ENCODE results near the gene RAB7B.

RAB7B gene

GRCh38 chr1:205976708-205977401 lies 26.3 kb downstream of the RAB7B start:
- no peak overlapping the region for H3K4me3 ChIP-seq (ENCODE audit: low read length)
- peak; percentile 14 for TF ChIP-seq CTCF (IDR thresholded peaks at IDR 0.05; ENCODE audit: insufficient read depth, low read depth, low read length, missing control alignments)
- DNase-seq (ENCODE audit: low read depth) = peak; percentile 83

- no peak for DNase-seq (ENCODE audit: low read depth)
- no peak overlapping the region for H3K4me3 ChIP-seq (ENCODE audit: low read length)
- TF ChIP-seq CTCF (IDR thresholded peaks at IDR 0.05; ENCODE audit: insufficient read depth, low read depth, low read length, missing control alignments) = no peak
Observed at GRCh38 chr1:205976036-205976435, 27.2 kb downstream of the RAB7B start.

GRCh38 chr1:205975387-205975998 lies 27.7 kb downstream of the RAB7B start:
- TF ChIP-seq CTCF (IDR thresholded peaks at IDR 0.05; ENCODE audit: insufficient read depth, low read depth, low read length, missing control alignments) = no peak
- DNase-seq (ENCODE audit: low read depth) = no peak
- H3K4me3 ChIP-seq (ENCODE audit: low read length) = no peak overlapping the region

GRCh38 chr1:205974712-205975111 lies 28.5 kb downstream of the RAB7B start:
- H3K4me3 ChIP-seq (ENCODE audit: low read length) = no peak overlapping the region
- no peak for DNase-seq (ENCODE audit: low read depth)
- no peak for TF ChIP-seq CTCF (IDR thresholded peaks at IDR 0.05; ENCODE audit: insufficient read depth, low read depth, low read length, missing control alignments)

GRCh38 chr1:205973377-205974232 lies 29.6 kb downstream of the RAB7B start:
- no peak for DNase-seq (ENCODE audit: low read depth)
- no peak for TF ChIP-seq CTCF (IDR thresholded peaks at IDR 0.05; ENCODE audit: insufficient read depth, low read depth, low read length, missing control alignments)
- H3K4me3 ChIP-seq (ENCODE audit: low read length) = no peak overlapping the region

- DNase-seq (ENCODE audit: low read depth) = no peak
- no peak overlapping the region for H3K4me3 ChIP-seq (ENCODE audit: low read length)
- TF ChIP-seq CTCF (IDR thresholded peaks at IDR 0.05; ENCODE audit: insufficient read depth, low read depth, low read length, missing control alignments) = no peak
Observed at GRCh38 chr1:205972491-205973168, 30.6 kb downstream of the RAB7B start.
